Astrocyte of the cerebellum (primary cell): ENCODE data around the gene CNTNAP2.

Source experiments
- DNase-seq: peaks from one replicate; pipeline ENCODE4 v3.0.0-alpha.2; 2011; ENCODE audit warnings: low read depth
- H3K4me3 ChIP-seq: 2 replicates; pipeline ENCODE4 v1.5.1; 2011; ENCODE audit warnings: mild to moderate bottlenecking, low read depth, low read length, moderate library complexity
- CTCF ChIP-seq: IDR thresholded peaks from 2 replicates; pipeline ENCODE4 v1.5.1; 2012; ENCODE audit warnings: low read length, low read depth, moderate library complexity, mild to moderate bottlenecking; ENCODE audit errors: missing control alignments
- in situ Hi-C: cut with HindIII; loops from 2 replicates; pipeline ENCODE4 v1.10.0; 2017; ENCODE audit warnings: low sequenced_read_pairs

The CNTNAP2 gene

GRCh38 chr7:147540743-147541142 lies 1424.1 kb downstream of the CNTNAP2 start:
- DNase-seq, result no peak
- no peak for TF ChIP-seq CTCF
- H3K4me3 ChIP-seq, result no peak overlapping the region
- in situ Hi-C loops, result no loop called here

GRCh38 chr7:147541261-147541660 lies 1424.7 kb downstream of the CNTNAP2 start:
- no peak for DNase-seq
- TF ChIP-seq CTCF, result no peak
- no peak overlapping the region for H3K4me3 ChIP-seq
- in situ Hi-C loops, result no loop called here

GRCh38 chr7:147547252-147547897 lies 1430.8 kb downstream of the CNTNAP2 start:
- H3K4me3 ChIP-seq, result no peak overlapping the region
- in situ Hi-C loops, result no loop called here
- no peak for DNase-seq
- TF ChIP-seq CTCF, result peak; percentile 50

GRCh38 chr7:147556317-147556716 lies 1439.7 kb downstream of the CNTNAP2 start:
- in situ Hi-C loops, result no loop called here
- no peak overlapping the region for H3K4me3 ChIP-seq
- no peak for TF ChIP-seq CTCF
- no peak for DNase-seq

- in situ Hi-C loops, result no loop called here
- no peak for DNase-seq
- TF ChIP-seq CTCF, result no peak
- H3K4me3 ChIP-seq, result no peak overlapping the region
These were observed 1447.1 kb downstream of the CNTNAP2 start for GRCh38 chr7:147563669-147564068.

GRCh38 chr7:147564786-147565476 lies 1448.3 kb downstream of the CNTNAP2 start:
- TF ChIP-seq CTCF, result no peak
- in situ Hi-C loops, result no loop called here
- H3K4me3 ChIP-seq, result no peak overlapping the region
- DNase-seq, result no peak
